DLD1 (cell line): ENCODE measurements around the gene TCEAL3.
"Not testable (repeated sequence)": the region's sequence is repeated elsewhere in the genome, so short reads cannot be mapped to it uniquely, and the experiment has no call there.

ENCODE experiments used
- in situ Hi-C: cut with HindIII; loops from 2 replicates; pipeline ENCODE4 v1.10.0; 2017; ENCODE audit warnings: low sequenced_read_pairs

TCEAL3 gene

DNA sequence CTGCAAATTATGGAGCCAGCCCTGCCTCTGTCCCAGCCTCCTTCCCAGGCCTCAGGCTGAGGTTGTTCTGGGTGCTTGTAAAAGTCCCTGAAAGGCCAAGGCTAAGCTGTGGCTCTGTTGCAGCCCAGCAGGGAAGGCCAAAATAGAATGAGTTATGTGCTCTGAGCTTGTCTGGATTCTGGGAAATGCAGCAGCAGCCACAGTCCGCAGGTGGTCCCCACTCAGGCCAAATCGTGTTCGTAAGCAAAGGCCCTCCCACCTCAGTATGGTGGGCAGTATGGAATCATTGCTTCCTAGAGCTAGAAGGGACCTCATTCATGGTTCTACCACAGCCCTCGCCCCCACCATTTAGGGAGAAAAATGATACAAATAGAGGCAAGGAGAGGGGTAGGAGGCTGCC, 16.3 kb downstream of the TCEAL3 start:
- in situ Hi-C loops = no loop called here

DNA sequence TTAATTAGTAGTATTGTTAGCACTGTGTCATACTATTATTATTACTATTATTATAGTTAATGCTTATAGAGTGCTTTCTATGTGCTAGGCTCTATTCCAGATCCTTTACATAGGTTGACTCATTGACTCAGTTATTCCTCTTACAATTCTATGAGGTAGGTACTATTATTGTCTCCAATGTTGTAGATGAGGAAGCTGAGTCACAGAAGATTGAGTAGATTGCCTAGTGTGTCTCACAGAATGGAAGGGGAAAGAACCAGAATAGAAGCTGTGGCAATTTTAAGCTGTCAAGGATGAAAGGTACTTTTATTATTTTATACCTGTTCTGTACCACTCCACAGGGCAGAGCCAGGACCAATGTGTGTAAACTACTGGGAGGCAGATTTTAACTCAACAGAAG, 19.1 kb downstream of the TCEAL3 start:
- in situ Hi-C loops = no loop called here

DNA sequence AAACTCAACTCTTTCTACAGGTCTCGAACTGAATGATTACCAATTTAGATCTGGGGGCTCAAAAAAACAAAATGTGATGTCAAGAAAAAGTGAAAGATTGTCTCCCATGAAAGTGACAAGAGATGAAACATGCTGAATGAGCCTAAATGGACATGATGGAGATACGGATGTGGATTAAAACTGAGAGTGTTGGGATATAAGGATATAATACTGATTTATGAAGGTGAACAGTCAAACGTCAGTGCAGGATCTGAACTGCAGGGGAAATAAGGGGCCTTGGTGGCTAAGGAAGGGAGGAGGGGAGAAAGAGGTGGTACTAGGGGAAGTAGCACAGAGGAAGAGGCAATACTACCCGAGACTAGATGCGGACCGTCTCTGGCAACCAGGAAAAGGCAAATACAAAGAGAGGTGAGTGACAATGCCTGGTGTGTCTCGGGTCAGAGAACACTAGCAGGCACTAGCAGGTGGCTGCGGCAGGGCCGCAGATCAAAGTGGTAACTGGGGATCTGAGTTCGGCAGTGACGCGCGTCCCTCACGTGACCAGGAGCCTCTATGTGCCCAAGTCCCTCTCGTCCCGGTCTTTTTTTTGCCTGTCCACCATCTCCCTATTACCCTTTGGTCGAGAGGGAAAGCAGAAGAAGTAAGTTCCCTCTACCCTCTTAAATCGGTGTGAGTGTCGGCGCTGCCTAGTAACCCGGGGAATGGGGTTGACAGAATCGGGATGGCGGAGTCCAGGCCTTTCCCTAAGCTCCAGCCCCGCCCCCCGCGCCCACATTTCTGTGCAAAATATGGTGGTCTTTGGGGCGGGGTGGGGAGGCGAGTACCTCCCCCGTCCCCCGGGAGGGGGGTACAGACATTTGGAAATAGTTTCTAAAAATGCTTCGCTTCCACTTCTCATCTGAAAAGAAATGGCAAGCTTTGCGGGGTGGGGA, 20.9 kb downstream of the TCEAL3 start, which contains the start of gene TCEAL1:
Gene TCEAL1, plus strand, starts transcription at position 590 of the 932 bp plus-strand sequence. CDS start 942 bp downstream, outside the sequence.
- in situ Hi-C loops = no loop called here

DNA sequence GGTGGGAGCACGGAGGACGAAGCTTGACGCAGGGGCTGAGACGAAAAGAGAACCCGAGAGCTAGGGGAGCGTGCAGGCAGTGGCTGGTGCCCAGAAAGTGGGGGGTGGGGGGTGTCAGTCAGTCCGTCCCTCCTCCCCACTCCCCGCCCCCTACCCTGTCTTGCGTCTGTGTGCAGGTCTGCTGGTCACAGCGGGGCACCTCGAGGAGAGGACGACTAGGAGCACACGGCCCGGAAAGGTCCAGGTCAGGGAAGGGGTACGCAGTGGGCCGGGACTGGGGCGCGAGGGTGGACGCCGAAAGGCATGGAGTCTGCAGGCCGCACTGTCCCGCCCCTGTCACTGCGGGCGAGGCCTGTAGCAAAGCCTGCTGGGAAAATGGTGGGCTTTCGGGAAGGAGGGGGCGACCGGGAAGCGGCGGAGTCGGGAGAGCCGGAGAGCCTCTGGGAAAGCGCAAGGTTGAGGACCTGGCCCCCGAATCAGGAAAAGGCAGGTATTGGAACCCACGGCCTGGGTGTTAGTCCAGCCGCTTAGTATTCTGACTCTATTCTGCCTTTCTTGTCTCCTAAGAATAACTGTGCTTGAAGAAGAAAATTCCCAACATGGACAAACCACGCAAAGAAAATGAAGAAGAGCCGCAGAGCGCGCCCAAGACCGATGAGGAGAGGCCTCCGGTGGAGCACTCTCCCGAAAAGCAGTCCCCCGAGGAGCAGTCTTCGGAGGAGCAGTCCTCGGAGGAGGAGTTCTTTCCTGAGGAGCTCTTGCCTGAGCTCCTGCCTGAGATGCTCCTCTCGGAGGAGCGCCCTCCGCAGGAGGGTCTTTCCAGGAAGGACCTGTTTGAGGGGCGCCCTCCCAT, 21.8 kb downstream of the TCEAL3 start:
- in situ Hi-C loops = no loop called here

DNA sequence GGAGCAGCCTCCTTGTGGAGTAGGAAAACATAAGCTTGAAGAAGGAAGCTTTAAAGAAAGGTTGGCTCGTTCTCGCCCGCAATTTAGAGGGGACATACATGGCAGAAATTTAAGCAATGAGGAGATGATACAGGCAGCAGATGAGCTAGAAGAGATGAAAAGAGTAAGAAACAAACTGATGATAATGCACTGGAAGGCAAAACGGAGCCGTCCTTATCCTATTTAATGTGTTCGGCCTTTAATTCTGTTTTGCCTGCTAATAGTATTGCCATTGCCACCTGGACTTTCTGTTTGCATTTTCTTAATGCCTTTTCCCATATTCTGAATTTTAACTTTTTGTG, 22.4 kb downstream of the TCEAL3 start:
- in situ Hi-C loops = no loop called here

DNA sequence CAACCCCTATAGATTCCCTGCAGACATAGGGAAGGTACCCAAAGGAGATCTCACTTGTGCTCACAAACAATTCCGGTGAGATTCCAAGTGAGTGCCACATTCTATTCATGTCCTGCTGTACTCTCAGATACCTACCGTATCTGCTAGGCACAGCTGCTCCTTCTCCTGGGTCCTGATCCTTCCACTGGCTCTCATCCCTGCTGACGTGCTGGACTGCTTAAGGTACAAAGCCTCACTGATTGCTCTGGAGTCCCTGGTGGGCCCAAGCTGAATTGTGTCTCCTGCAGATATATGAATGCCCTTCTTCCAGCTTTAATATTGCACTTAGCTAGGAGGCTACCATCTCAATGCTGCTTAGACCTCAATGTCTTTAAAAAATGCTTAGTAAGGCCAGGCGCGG, 23.4 kb downstream of the TCEAL3 start:
- in situ Hi-C loops = no loop called here

DNA sequence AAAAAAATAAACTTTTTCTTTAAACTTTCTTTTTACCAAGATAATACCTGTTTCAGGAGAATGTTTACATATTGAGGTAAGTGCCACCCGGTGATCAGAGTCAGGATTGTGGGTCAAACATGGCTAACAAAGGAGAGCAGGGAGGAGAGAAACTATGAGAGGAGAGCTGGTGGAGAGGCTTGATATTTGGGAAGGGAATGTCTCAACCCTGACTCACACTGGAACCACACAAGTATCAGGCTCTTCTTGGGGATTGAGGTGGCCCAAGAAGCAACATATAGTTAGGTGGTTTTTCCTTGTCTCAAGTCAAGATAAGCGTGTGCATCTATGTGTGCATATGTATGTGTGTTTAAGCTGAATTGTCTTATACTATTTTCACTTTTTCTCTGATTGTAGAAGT, 27.7 kb downstream of the TCEAL3 start:
- in situ Hi-C loops = no loop called here

DNA sequence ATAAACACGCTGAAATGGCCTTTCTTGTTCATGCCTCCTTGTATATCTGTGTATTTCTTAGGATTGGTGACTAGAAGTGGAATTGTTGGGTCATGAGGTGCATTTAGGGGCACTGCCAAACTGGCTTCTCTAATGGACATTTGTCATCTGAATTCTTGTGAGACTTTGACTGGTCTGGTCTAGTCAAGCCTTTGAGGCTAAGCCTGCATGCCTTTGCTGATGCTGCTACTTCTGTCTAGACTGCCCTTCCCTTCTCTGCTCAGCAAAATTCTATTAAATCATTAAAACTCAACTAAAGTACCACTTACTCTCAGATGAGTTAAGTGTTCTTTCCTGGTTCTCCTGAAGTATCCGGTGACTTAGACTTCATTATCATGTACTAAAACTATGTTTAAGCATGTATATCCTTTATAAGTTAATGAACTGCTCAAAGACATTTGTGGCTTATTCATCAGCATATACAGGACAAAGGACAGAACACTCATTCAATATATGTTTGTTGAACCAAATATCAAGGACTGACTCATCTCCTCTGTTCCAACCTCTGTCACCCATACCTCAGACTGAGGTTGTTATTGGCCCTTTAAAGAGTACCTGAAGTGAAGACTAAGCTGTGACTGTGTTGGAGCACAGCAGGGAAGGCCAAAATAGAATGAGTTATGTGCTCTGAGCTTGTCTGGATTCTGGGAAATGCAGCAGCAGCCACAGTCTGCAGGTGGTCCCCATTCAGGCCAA, 30.0 kb downstream of the TCEAL3 start:
- in situ Hi-C loops = no loop called here

DNA sequence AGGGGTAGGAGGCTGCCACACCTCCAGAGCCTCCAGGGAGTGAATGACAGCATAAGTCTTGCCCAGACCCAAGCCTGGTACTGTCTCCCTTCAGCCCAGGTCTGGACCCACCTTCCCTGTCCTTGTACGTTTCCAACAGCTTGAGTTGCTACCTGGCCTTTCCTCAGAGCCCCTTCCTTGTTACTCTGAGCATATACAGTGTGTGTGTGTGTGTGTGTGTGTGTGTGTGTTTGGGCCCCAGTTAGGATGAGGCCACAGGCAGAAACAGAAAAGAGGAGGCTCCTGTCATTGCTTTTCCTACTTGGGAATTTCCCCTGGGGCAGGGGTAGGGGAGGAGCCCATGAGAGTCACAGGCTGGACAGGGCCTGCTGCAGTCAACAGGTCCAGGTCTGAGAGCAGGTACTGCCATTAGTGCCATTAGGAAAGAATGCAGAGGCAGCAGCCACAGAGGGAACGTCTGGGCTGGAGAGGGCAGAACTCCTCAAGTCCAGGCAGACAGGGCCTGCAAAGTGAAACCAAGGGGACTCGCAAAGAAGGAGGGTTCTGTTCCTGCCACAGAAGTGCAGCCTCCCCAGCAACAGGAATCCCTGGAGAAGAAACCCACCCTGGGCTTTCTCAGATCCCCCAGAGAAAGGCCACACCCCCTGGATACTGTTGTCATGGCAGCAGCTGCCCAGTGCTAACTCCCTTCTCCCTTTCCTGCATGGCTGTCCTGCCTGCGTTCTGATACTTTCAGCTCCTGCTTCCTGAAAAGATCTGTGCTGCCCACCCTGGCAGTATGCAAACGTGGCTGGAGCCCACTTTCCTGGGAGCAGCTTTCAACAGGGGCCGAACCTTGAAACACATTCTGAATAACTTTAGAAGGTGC, 30.9 kb downstream of the TCEAL3 start:
- in situ Hi-C loops = not testable (repeated sequence)

DNA sequence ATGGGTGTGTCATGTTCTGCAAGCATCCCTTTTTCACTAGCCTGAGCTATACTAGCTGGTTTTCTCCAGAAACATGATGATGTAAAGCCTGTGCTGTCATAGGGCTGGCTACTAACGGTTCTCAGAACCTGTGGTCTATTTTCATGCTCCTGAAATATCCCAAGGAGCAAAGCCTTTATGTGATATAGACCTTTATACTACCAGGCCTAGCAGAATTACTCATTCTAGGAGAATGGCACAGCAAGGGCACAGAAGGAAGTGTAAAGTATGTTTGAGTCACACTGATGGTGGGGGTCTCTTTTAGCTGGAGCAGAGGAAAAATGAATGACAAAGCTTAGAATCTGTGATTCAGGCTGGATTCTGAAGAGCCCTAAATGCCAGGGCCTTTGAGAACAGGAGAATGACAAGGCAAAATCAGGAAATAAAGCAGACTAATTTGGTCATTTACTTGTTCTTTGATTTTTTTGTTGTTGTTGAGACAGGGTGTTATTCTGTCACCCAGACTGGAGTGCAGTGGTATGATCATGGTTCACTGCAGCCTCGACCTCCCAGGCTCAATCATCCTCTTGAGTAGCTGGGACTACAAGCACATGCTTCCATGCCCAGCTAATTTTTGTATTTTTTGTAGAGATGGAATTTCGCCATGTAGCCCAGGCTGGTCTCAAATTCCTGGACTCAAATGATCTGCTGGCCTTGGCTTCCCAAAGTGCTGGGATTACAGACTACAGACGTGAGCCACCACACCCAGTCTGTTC, 32.8 kb downstream of the TCEAL3 start:
- in situ Hi-C loops = no loop called here

DNA sequence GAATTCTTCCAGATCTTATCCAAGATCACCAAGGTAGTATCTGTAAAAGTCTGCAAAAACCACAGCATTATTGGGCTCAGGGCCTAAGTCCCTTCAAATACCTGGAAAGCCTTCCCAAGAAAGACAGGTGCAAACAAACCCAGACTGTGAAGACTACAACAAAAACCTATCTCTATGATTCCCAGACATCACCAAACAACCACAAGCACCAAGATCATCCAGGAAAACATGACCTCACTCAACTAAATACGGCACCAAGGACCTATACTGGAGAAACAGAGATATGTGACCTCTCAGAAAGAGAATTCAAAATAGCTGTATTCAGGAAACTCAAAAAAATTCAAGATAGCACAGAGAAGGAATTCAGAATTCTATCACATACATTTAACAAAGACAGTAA, 36.4 kb downstream of the TCEAL3 start:
- in situ Hi-C loops = no loop called here

DNA sequence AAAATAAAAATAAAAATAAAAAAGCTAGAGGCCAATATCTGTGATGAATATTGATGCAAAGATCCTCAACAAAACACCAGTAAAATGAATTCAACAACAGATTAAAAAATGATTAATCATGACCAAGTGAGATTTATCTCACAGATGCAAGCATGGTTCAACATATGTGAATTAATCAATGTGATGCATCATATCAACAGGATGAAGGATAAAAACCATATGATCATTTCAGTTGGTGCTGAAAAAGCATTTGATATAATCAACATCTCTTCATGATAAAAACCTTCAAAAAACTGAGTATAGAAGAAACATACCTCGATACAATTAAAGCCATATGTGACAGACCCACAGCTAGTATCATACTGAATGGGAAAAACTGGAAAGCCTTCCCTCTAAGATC, 39.9 kb downstream of the TCEAL3 start:
- in situ Hi-C loops = no loop called here

DNA sequence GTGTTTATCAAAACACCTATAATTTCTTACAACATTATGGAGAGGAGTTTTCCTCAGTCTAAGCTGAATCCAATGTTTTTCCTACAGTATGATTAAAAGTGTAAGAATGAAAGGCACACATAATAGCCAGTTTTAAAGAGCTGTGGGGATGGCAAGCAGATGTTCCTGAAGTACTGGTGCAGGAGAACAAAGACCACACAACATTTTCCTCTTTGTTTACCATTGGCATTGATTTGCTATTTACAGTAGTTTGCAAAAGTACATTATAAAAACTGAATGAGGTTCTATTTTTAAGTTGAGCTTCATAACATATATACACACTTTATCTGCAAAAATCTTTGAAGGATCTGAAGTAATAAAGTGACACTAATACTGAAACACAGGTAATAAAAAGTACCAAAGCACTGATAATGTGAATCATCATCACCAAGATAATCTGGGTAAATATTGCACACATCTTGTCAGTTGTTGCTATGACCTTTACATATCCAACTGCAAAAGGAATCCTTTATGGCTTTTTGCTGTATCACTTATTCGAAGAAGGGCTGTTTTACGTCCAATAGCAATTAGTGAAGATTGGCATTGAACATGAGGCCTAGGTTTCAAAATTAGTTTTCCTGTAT, 43.5 kb downstream of the TCEAL3 start:
- in situ Hi-C loops = no loop called here

DNA sequence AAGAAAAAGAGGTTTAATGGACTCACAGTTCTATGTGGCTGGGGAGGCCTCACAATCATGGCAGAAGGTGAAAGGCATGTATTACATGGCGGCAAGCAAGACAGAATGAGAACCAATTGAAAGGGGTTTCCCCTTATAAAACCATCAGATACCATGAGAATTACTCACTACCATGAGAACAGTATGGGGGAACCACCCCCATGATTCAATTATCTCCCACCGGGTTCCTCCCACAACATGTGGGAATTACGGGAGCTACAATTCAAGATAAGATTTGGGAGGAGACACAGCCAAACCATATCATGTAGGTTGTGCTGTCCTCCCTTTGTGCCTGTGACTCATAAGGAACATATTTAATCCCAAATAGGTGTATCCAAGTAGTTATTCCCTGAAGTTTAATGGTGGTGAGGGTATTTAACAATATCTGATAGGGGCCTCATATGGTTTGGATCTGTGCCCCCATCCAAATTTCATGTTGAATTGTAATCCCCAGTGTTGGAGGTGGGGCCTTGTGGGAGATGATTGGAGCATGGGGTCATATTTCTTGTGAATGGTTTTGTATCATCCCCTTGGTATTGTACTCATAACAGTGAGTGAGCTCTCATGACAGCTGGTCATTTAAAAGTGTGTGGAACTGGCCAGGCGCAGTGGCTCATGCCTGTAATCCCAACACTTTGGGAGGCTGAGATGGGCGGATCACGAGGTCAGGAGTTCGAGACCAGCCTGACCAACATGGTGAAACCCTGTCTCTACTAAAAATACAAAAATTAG, 47.7 kb downstream of the TCEAL3 start:
- in situ Hi-C loops = not testable (repeated sequence)

DNA sequence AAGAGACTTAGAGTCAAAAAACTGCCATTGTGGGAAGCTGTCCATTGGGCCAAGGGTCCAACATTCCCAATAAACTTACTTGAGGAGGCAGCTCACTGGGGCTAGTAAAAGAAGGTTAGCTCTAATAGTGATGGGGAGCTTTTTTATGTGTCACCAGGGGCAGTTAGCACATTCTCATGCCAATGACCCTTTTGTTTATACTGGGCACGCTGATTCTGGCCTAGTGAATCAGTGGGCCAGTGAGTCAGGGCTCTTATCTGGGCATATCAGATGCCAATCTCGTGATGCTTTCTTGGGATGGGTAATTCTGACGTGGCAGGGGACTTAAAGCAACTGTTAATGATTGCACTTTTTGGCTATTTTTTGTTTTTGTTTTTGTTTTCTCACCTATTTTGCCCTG, 48.9 kb downstream of the TCEAL3 start:
- in situ Hi-C loops = no loop called here

DNA sequence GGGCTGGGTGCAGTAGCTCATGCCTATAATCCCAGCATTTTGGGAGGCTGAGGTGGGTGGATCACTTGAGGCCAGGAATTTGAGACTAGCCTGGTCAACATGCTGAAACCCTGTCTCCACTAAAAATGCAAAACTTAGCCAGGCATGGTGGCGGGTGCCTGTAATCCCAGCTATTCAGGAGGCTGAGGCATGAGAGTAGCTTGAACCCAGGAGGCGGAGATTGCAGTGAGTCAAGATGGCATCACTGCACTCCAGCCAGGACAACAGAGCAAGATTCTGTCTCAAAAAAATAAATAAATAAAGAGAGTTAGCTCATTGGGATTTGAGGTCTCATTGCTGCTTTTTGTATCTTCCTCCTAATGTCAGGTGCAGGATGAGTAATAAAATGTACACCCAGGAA, 49.3 kb downstream of the TCEAL3 start:
- in situ Hi-C loops = not testable (repeated sequence)

DNA sequence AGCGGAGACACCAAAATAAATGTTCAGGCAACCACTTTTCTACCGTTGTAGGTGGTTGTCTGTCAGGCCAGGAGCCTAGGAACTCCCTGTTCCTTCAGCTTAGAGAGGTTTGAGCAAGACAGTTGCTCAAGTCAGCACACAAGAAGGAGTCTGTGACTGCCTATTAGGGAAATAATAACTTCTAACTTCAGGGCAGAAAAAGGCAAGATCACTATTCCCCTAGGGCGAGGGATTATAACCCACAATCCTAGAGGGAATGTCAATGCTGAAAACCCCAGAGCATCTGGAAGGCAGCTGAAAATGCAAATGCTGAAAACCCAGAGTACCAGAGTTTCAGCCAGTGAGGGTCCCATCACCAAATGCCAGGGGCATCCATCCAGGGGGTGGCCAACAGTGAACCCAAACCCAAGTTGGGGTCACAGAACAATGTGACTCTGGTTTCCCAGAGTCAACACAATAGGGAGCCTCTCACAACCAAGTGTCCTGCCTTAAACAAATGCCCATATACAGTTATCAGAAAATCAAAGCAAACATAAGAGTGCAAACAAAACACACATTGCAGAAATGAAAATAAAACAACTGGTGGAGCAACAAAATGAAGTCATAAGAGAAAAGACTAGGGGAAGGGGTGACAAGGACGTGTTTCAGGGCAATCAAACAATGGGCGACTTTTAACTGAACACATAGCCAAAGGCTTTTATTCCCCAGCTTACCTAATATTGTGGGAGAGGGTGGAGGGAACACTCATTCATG, 51.1 kb downstream of the TCEAL3 start:
- in situ Hi-C loops = no loop called here

DNA sequence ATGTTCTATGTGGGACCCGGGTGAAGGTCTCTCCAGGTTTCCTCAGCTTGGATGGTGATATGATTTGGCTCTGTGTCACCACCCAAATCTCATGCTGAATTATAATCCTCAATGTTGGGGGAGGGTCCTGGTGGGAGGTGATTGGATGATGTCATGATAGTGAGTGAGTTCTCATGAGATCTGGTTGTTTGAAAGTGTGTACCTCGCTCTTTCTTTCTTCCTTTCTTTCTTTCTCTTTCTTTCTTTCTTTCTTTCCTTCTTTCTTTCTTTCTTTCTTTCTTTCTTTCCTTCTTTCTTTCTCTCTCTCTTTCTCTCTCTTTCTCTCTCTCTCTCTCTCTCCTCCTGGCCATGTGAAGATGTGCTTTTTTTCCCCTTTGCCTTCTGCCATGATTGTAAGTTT, 51.7 kb downstream of the TCEAL3 start:
- in situ Hi-C loops = not testable (repeated sequence)
